Ishikawa (cell line): ENCODE data around the gene YWHAE.

ENCODE experiments used
- CEBPB ChIP-seq: IDR thresholded peaks from 2 replicates; pipeline ENCODE4 v1.6.1; 2012
- CREB1 ChIP-seq: IDR thresholded peaks from 2 replicates; pipeline ENCODE4 v1.6.1; 2012; ENCODE audit warnings: low read depth
- EGR1 ChIP-seq: IDR thresholded peaks from 2 replicates; pipeline ENCODE4 v1.6.1; 2012
- EP300 ChIP-seq: IDR thresholded peaks from 2 replicates; pipeline ENCODE4 v1.6.1; 2012; ENCODE audit warnings: borderline replicate concordance
- FOXM1 ChIP-seq: IDR thresholded peaks from 2 replicates; pipeline ENCODE4 v1.6.1; 2012; ENCODE audit warnings: low read depth, borderline replicate concordance
- MAX ChIP-seq: IDR thresholded peaks from 2 replicates; pipeline ENCODE4 v1.6.1; 2012
- NFIC ChIP-seq: IDR thresholded peaks from 2 replicates; pipeline ENCODE4 v1.6.1; 2012
- RAD21 ChIP-seq: IDR thresholded peaks from 2 replicates; pipeline ENCODE4 v1.6.1; 2012; ENCODE audit warnings: low read depth
- TAF1 ChIP-seq: IDR thresholded peaks from 2 replicates; pipeline ENCODE4 v1.6.1; 2012; ENCODE audit warnings: low read depth, mild to moderate bottlenecking
- TCF12 ChIP-seq: IDR thresholded peaks from 2 replicates; pipeline ENCODE4 v1.6.1; 2012; ENCODE audit warnings: low read depth
- USF1 ChIP-seq: IDR thresholded peaks from 2 replicates; pipeline ENCODE4 v1.6.1; 2012
- YY1 ChIP-seq: IDR thresholded peaks from 2 replicates; pipeline ENCODE4 v1.6.1; 2012; ENCODE audit warnings: low read depth
- ZBTB7A ChIP-seq: IDR thresholded peaks from 2 replicates; pipeline ENCODE4 v1.6.1; 2012; ENCODE audit warnings: low read depth
- TF ChIP-seq, protein P1 (sequence below): IDR thresholded peaks from 2 replicates; pipeline ENCODE4 v1.6.1; 2012; ENCODE audit warnings: low read depth, mild to moderate bottlenecking

GRCh38 chr17:1398931-1399678 is 917 bp downstream of the YWHAE start:
- TF ChIP-seq, protein P1, sequence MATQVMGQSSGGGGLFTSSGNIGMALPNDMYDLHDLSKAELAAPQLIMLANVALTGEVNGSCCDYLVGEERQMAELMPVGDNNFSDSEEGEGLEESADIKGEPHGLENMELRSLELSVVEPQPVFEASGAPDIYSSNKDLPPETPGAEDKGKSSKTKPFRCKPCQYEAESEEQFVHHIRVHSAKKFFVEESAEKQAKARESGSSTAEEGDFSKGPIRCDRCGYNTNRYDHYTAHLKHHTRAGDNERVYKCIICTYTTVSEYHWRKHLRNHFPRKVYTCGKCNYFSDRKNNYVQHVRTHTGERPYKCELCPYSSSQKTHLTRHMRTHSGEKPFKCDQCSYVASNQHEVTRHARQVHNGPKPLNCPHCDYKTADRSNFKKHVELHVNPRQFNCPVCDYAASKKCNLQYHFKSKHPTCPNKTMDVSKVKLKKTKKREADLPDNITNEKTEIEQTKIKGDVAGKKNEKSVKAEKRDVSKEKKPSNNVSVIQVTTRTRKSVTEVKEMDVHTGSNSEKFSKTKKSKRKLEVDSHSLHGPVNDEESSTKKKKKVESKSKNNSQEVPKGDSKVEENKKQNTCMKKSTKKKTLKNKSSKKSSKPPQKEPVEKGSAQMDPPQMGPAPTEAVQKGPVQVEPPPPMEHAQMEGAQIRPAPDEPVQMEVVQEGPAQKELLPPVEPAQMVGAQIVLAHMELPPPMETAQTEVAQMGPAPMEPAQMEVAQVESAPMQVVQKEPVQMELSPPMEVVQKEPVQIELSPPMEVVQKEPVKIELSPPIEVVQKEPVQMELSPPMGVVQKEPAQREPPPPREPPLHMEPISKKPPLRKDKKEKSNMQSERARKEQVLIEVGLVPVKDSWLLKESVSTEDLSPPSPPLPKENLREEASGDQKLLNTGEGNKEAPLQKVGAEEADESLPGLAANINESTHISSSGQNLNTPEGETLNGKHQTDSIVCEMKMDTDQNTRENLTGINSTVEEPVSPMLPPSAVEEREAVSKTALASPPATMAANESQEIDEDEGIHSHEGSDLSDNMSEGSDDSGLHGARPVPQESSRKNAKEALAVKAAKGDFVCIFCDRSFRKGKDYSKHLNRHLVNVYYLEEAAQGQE: no peak
- TF ChIP-seq RAD21: no peak
- TF ChIP-seq USF1: no peak
- TF ChIP-seq MAX: no peak
- TF ChIP-seq EGR1: no peak
- no peak for TF ChIP-seq YY1
- no peak; the same call in 1 of the 2 replicates for TF ChIP-seq TAF1
- TF ChIP-seq EP300: no peak
- TF ChIP-seq FOXM1: no peak
- TF ChIP-seq NFIC: no peak
- no peak for TF ChIP-seq TCF12
- no peak for TF ChIP-seq CEBPB
- TF ChIP-seq ZBTB7A: no peak; the same call in 1 of the 2 replicates
- no peak for TF ChIP-seq CREB1
